ENCODE measurements around the gene EVX1.

GRCh38 chr7:27247000-27247399 is 4.4 kb downstream of the EVX1 start:
- no peak for TF ChIP-seq CTCF (optimal IDR thresholded peaks at IDR 0.05 in 1 of 3, IDR thresholded peaks at IDR 0.05 in 1 of 3, conservative IDR thresholded peaks at IDR 0.05 in 1 of 3; ENCODE audit: extremely low read depth in 1 of 3, insufficient read depth in 2 of 3, low read length in 3 of 3)
- TF ChIP-seq EZH2 (IDR thresholded peaks at IDR 0.05; ENCODE audit: low read length), result peak; percentile 43

Data from keratinocyte (primary cell).